HG03342 (cell line): ENCODE measurements around the gene ADH1A.
"Not testable (repeated sequence)": the region's sequence is repeated elsewhere in the genome, so short reads cannot be mapped to it uniquely, and the experiment has no call there.

Experiments used
- ATAC-seq: cut with Tn5 transposase; IDR thresholded peaks from one replicate; pipeline ENCODE4 v1.9.1; 2021; ENCODE audit warnings: mild to moderate bottlenecking, moderate library complexity; ENCODE audit not compliant: unreplicated experiment

ADH1A gene

GRCh38 chr4:99290848-99291786, at the start of gene ADH1A:
Gene ADH1A (minus strand): TSS chr4:99290985. CDS start chr4:99290914, 71 bp downstream.
- ATAC-seq: no peak

GRCh38 chr4:99339172-99339571, 48.4 kb upstream of the ADH1A start:
- no peak for ATAC-seq

GRCh38 chr4:99336553-99336952, 45.8 kb upstream of the ADH1A start:
- no peak for ATAC-seq

GRCh38 chr4:99334880-99335279, 44.1 kb upstream of the ADH1A start:
- ATAC-seq: no peak

- ATAC-seq: no peak
Observed at GRCh38 chr4:99330648-99331047, 39.9 kb upstream of the ADH1A start.

- ATAC-seq: no peak
Observed at GRCh38 chr4:99329876-99330275, 39.1 kb upstream of the ADH1A start.

GRCh38 chr4:99324979-99325378, 34.2 kb upstream of the ADH1A start:
- no peak for ATAC-seq

- ATAC-seq: no peak
Observed at GRCh38 chr4:99324361-99324760, 33.6 kb upstream of the ADH1A start.

- no peak for ATAC-seq
Observed at GRCh38 chr4:99323756-99324155, 33.0 kb upstream of the ADH1A start.

GRCh38 chr4:99321241-99322191, 30.7 kb upstream of the ADH1A start, which contains the start of gene ADH1B:
Gene ADH1B (minus strand): TSS chr4:99321401. CDS start chr4:99321331, 70 bp downstream.
- ATAC-seq: no peak

GRCh38 chr4:99317811-99318210, 27.0 kb upstream of the ADH1A start:
- ATAC-seq: not testable (repeated sequence)

GRCh38 chr4:99317354-99317753, 26.6 kb upstream of the ADH1A start:
- no peak for ATAC-seq

- ATAC-seq: no peak
Observed at GRCh38 chr4:99315839-99316238, 25.1 kb upstream of the ADH1A start.

GRCh38 chr4:99314211-99314610, 23.4 kb upstream of the ADH1A start:
- ATAC-seq: no peak

GRCh38 chr4:99310389-99310788, 19.6 kb upstream of the ADH1A start:
- no peak for ATAC-seq

GRCh38 chr4:99305638-99306400, 15.0 kb upstream of the ADH1A start:
- ATAC-seq: no peak

- no peak for ATAC-seq
Observed at GRCh38 chr4:99301376-99302164, 10.8 kb upstream of the ADH1A start.

- no peak for ATAC-seq
Observed at GRCh38 chr4:99300934-99301333, 10.1 kb upstream of the ADH1A start.

GRCh38 chr4:99293357-99293756, 2.6 kb upstream of the ADH1A start:
- no peak for ATAC-seq

GRCh38 chr4:99285387-99285786, 5.4 kb downstream of the ADH1A start:
- ATAC-seq: no peak
